Liver (tissue), 9 donors: Measurements from ENCODE around the gene TBC1D24. TPM values are rescaled to one million over a fixed set of nuclear protein-coding genes. Genes with fewer than 3 reads are reported as not detected.

Experiments used
- DNase-seq: peaks from one replicate; pipeline ENCODE4 v3.0.0-alpha.2; 2017; ENCODE audit warnings: low spot score
- H3K27ac ChIP-seq, 2 donors: one replicate each; pipeline ENCODE4 v1.7.0; 2013; ENCODE audit warnings: inconsistent platforms in 2 of 2, low read length in 2 of 2, control low read depth in 1 of 2, low read depth in 1 of 2, mild to moderate bottlenecking in 1 of 2
- H3K27me3 ChIP-seq, 4 donors: one replicate each; pipeline versions ENCODE4 v1.6.1 to v1.7.0; 2013; ENCODE audit warnings: low read length in 3 of 4, inconsistent platforms in 1 of 4, mild to moderate bottlenecking in 1 of 4, moderate library complexity in 1 of 4; ENCODE audit not compliant: control insufficient read depth in 4 of 4, insufficient read depth in 4 of 4
- H3K36me3 ChIP-seq, 4 donors: one replicate each; pipeline versions ENCODE4 v1.6.1 to v1.7.0; 2013; ENCODE audit warnings: low read length in 3 of 4, mild to moderate bottlenecking in 3 of 4, low read depth in 1 of 4, moderate library complexity in 1 of 4; ENCODE audit not compliant: control insufficient read depth in 4 of 4, insufficient read depth in 3 of 4
- H3K4me1 ChIP-seq, 4 donors: one replicate each; pipeline versions ENCODE4 v1.6.1 to v1.7.0; 2013; ENCODE audit warnings: low read length in 3 of 4, mild to moderate bottlenecking in 3 of 4, moderate library complexity in 1 of 4; ENCODE audit not compliant: control insufficient read depth in 4 of 4, insufficient read depth in 4 of 4
- H3K4me3 ChIP-seq, 3 donors: one replicate each; pipeline versions ENCODE4 v1.6.1 to v1.7.0; 2013; ENCODE audit warnings: low read length in 3 of 3, control low read depth in 1 of 3, low read depth in 1 of 3, mild to moderate bottlenecking in 1 of 3
- H3K9ac ChIP-seq, 2 donors: one replicate each; pipeline ENCODE4 v1.7.0; 2013; ENCODE audit warnings: low read length in 2 of 2, mild to moderate bottlenecking in 2 of 2, moderate library complexity in 2 of 2, control low read depth in 1 of 2, low read depth in 1 of 2
- H3K9me3 ChIP-seq, 4 donors: one replicate each; pipeline versions ENCODE4 v1.6.1 to v1.7.0; 2013; ENCODE audit warnings: low read length in 3 of 4; ENCODE audit not compliant: control insufficient read depth in 4 of 4
- CTCF ChIP-seq: fragments of 150-350 bp; IDR thresholded peaks from 2 replicates; pipeline ENCODE4 v1.5.1; 2017; ENCODE audit warnings: improper control_type of control experiment, low read depth, low read length; ENCODE audit not compliant: missing input control
- EGR1 ChIP-seq, 2 donors: IDR thresholded peaks; 2 replicates each; pipeline ENCODE4 v1.6.1; 2016 to 2018; ENCODE audit warnings: antibody characterized with exemption in 2 of 2, low read depth in 2 of 2
- FOXA1 ChIP-seq: IDR thresholded peaks from 2 replicates; pipeline ENCODE4 v1.6.1; 2016; ENCODE audit warnings: antibody characterized with exemption
- FOXA2 ChIP-seq: IDR thresholded peaks from 2 replicates; pipeline ENCODE4 v1.6.1; 2016; ENCODE audit warnings: antibody characterized with exemption
- GABPA ChIP-seq, 2 donors: IDR thresholded peaks in 1 of 2; conservative IDR thresholded peaks in 1 of 2; 2 replicates each; pipeline ENCODE4 v1.6.1; 2016; ENCODE audit warnings: antibody characterized with exemption in 2 of 2, mild to moderate bottlenecking in 1 of 2, moderate library complexity in 1 of 2
- HNF4A ChIP-seq, 2 donors: conservative IDR thresholded peaks; 2 replicates each; pipeline ENCODE4 v1.6.1; 2016; ENCODE audit warnings: antibody characterized with exemption in 2 of 2, mild to moderate bottlenecking in 2 of 2
- HNF4G ChIP-seq: IDR thresholded peaks from 2 replicates; pipeline ENCODE4 v1.6.1; 2016; ENCODE audit warnings: antibody characterized with exemption
- JUND ChIP-seq, 2 donors: IDR thresholded peaks; 2 replicates each; pipeline ENCODE4 v1.6.1; 2016; ENCODE audit warnings: antibody characterized with exemption in 2 of 2
- MAX ChIP-seq: IDR thresholded peaks from 2 replicates; pipeline ENCODE4 v1.6.1; 2016; ENCODE audit warnings: antibody characterized with exemption
- NR2F2 ChIP-seq: IDR thresholded peaks from 2 replicates; pipeline ENCODE4 v1.6.1; 2016; ENCODE audit warnings: antibody characterized with exemption
- RAD21 ChIP-seq, 2 donors: IDR thresholded peaks; 2 replicates each; pipeline ENCODE4 v1.6.1; 2016; ENCODE audit warnings: antibody characterized with exemption in 2 of 2, mild to moderate bottlenecking in 2 of 2
- REST ChIP-seq: IDR thresholded peaks from 2 replicates; pipeline ENCODE4 v1.6.1; 2016; ENCODE audit warnings: antibody characterized with exemption, mild to moderate bottlenecking
- RXRA ChIP-seq, 2 donors: IDR thresholded peaks; 2 replicates each; pipeline ENCODE4 v1.6.1; 2017 to 2018; ENCODE audit warnings: antibody characterized with exemption in 2 of 2, mild to moderate bottlenecking in 1 of 2
- SP1 ChIP-seq: IDR thresholded peaks from 2 replicates; pipeline ENCODE4 v1.6.1; 2018; ENCODE audit warnings: antibody characterized with exemption, mild to moderate bottlenecking
- TAF1 ChIP-seq: conservative IDR thresholded peaks from 2 replicates; pipeline ENCODE4 v1.6.1; 2016; ENCODE audit warnings: antibody characterized with exemption, mild to moderate bottlenecking
- YY1 ChIP-seq: IDR thresholded peaks from 2 replicates; pipeline ENCODE4 v1.6.1; 2016; ENCODE audit warnings: antibody characterized with exemption, mild to moderate bottlenecking
- WGBS: extraction: QIAGEN DNeasy Blood & Tissue Kit; methylation state at CpG from one replicate; pipeline ENCODE4 v1.1.7; 2013; 5-methylcytosine and 5-hydroxymethylcytosine counted together
- polyA plus RNA-seq, 2 donors: library from polyadenylated mRNA; stranded (reverse) in 1 of 2; unstranded in 1 of 2; fragments of 200-250 nt in 1 of 2; fragments of >200 nt in 1 of 2; fragmentation: Nextera tagmentation in 1 of 2; extraction: Ambion mirVana in 1 of 2; gene quantifications; one replicate each; pipeline versions ENCODE4 v1.2.1 to v1.2.3, GENCODE V29; 2013 to 2015
- total RNA-seq, 2 donors: library from RNA; depleted of rRNA; stranded (reverse); fragments of >200 nt; gene quantifications; one replicate each; pipeline ENCODE4 v1.2.3, GENCODE V29; 2014
- TF ChIP-seq, protein P1 (sequence below): IDR thresholded peaks from 2 replicates; pipeline ENCODE4 v1.6.1; 2016; ENCODE audit warnings: antibody characterized with exemption
- TF ChIP-seq, protein P2 (sequence below): IDR thresholded peaks from 2 replicates; pipeline ENCODE4 v1.6.1; 2016; ENCODE audit warnings: antibody characterized with exemption
- donor health status: healthy.
- donor health status: healthy.
- donor health status: healthy.
- donor health status: healthy.
- donor health status: healthy.

The TBC1D24 gene
- total and polyA plus RNA-seq, 4 donors: 8.4 to 22.3 (median 11.5) TPM

DNA sequence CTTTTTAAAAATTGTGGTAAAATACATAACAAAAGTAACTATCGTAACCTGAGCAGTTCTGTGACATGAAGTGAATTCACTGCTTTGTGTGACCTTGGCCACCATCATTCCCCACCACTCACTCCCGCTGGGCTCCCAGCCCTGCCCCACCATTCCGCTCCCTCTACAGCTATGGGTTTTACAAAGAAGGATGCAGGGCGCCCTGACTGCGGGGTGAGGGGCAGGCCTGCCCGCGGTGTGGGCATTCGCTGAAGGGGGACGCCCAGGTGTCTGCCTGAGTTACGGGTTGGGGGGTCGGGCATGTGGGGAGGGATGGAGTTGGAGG, 56.4 kb downstream of the TBC1D24 start, which contains the start of gene CEMP1 (continued):
- TF ChIP-seq CTCF (no peak), SP1 (no peak), MAX (no peak), EGR1 (IDR thresholded peaks at IDR 0.05; ENCODE audit: low read depth in 2 of 2) (no peak)

GRCh38 chr16:2531696-2532493, 57.0 kb downstream of the TBC1D24 start:
- Histone ChIP-seq H3K4me1 (peaks cover 8 to 29% (median 15%) of the 10 kb centered on the region in 4 donors), H3K4me3 (peak overlapping the region; percentile 42 to 59 (median 52)), H3K9ac (peak overlapping the region; percentile 81 to 89), H3K36me3 (peaks cover 0 to 6% (median 0%) of the 10 kb centered on the region in 4 donors), H3K27me3 (no peaks in the 10 kb centered on the region), H3K27ac (peak overlapping the region; percentile 98), H3K9me3 (no peaks in the 10 kb centered on the region)
- DNase-seq: peak; percentile 97
- TF ChIP-seq REST (peak; percentile 62), CTCF (no peak), JUND (IDR thresholded peaks at IDR 0.05) (no peak), TAF1 (no peak), FOXA2 (no peak), SP1 (peak; percentile 74), MAX (no peak), HNF4G (no peak), HNF4A (conservative IDR thresholded peaks at IDR 0.05) (no peak), FOXA1 (peak; percentile 19), EGR1 (IDR thresholded peaks at IDR 0.05; ENCODE audit: low read depth in 2 of 2) (peak in 1 of 2 donors; percentile 32), GABPA (IDR thresholded peaks at IDR 0.05 in 1 of 2, conservative IDR thresholded peaks at IDR 0.05 in 1 of 2) (peak in 1 of 2 donors; percentile 52), YY1 (peak; percentile 49), RAD21 (IDR thresholded peaks at IDR 0.05) (no peak), RXRA (IDR thresholded peaks at IDR 0.05) (no peak), NR2F2 (no peak)
- TF ChIP-seq, protein P1, sequence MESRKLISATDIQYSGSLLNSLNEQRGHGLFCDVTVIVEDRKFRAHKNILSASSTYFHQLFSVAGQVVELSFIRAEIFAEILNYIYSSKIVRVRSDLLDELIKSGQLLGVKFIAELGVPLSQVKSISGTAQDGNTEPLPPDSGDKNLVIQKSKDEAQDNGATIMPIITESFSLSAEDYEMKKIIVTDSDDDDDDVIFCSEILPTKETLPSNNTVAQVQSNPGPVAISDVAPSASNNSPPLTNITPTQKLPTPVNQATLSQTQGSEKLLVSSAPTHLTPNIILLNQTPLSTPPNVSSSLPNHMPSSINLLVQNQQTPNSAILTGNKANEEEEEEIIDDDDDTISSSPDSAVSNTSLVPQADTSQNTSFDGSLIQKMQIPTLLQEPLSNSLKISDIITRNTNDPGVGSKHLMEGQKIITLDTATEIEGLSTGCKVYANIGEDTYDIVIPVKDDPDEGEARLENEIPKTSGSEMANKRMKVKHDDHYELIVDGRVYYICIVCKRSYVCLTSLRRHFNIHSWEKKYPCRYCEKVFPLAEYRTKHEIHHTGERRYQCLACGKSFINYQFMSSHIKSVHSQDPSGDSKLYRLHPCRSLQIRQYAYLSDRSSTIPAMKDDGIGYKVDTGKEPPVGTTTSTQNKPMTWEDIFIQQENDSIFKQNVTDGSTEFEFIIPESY: no peak
- TF ChIP-seq, protein P2, sequence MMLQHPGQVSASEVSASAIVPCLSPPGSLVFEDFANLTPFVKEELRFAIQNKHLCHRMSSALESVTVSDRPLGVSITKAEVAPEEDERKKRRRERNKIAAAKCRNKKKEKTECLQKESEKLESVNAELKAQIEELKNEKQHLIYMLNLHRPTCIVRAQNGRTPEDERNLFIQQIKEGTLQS: no peak
- WGBS: under 1% methylated on average over 84 of the region's 84 CpGs
